Left ventricle myocardium superior (tissue), 1 donor: ENCODE results near the gene UBXN10. TPM values are rescaled to one million over a fixed set of nuclear protein-coding genes. Genes with fewer than 3 reads are reported as not detected.

Source experiments
- ATAC-seq: fragments of 200-7000 bp; cut with Tn5 transposase; one replicate; pipeline ENCODE4 v1.9.1; 2020; ENCODE audit warnings: mild to moderate bottlenecking, moderate library complexity
- DNase-seq: peaks from one replicate; pipeline ENCODE4 v3.0.0-alpha.2; 2020
- intact Hi-C: fragments of 100-400 bp; cut with micrococcal nuclease; formaldehyde crosslinking; loops from one replicate; pipeline ENCODE4 v1.11.0; 2022
- total RNA-seq: library from RNA; stranded (reverse); fragmentation: NEBNext Ultra II Directional; extraction: Animal tissue kit (Norgen Biotek cat#: 25700); gene quantifications from one replicate; pipeline ENCODE4 v1.2.1, GENCODE V29; 2021
- donor health status: DM: no; HTN: yes; CAD: no; lungs with severe emphysema.

The UBXN10 gene
- total RNA-seq, 1 donor from 2014 or later = 0.92 TPM

- DNase-seq (no peak), ATAC-seq (no peak)
- intact Hi-C loops = loop anchor here (5.0 kb wide), 1 partner anchor 53 kb away; no protein-coding TSS in a partner anchor
Observed at GRCh38 chr1:20150326-20150705, 35.6 kb upstream of the UBXN10 start.

DNA sequence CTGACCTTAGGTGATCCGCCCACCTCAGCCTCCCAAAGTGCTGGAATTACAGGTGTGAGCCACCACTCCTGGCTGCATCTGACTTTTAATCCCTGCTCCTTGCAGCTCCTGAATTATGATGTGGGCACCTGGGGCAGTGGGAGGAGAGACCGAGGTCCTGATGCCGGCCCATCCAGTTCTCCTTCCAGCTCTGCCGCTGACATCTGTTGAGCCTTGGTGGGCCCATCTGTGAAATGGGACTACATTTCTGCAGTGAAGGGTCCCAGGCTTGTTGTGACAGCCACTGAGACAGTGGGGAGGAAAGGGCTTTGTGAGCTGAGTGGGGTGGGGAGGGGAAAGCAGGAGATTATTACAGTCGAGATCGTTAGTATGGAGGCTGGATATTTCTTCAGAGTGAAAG lies 34.9 kb upstream of the UBXN10 start:
- no peak for DNase-seq
- intact Hi-C loops = loop anchor here (5.0 kb wide), 1 partner anchor 54 kb away; no protein-coding TSS in a partner anchor

GRCh38 chr1:20151906-20152598 lies 33.8 kb upstream of the UBXN10 start:
- ATAC-seq (peak; percentile 95), DNase-seq (peak; percentile 90)
- intact Hi-C loops = loop anchor here (5.0 kb wide), 1 partner anchor 55 kb away; no protein-coding TSS in a partner anchor

More for the DNA sequence above, 34.9 kb upstream of the UBXN10 start:
- ATAC-seq = no peak

GRCh38 chr1:20152599-20152930 lies 33.3 kb upstream of the UBXN10 start:
- DNase-seq (no peak), ATAC-seq (no peak)
- intact Hi-C loops = loop anchor here (5.0 kb wide), 1 partner anchor 55 kb away; no protein-coding TSS in a partner anchor

DNA sequence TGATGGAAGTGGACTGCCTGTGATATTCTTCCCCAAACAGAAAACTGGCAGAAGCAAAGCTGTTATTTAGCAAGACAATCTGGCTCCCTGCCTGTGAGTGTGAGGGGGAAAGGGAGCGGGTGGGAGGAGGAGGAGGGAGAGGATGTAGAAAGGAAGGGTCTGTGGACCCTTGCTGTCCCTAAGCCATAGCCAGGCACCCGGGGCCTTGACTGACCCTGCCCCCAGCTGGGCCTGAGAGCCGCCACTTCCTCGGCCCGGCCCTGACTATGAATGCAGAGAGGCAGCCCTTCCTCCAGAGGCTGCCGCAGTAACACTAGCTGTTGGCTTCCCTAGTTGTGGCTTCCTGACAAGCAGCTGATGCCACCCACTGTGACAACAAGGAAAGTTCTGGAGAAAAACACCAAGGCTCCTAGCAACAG lies 32.9 kb upstream of the UBXN10 start:
- peak; percentile 61 for ATAC-seq
- peak; percentile 48 for DNase-seq

DNA sequence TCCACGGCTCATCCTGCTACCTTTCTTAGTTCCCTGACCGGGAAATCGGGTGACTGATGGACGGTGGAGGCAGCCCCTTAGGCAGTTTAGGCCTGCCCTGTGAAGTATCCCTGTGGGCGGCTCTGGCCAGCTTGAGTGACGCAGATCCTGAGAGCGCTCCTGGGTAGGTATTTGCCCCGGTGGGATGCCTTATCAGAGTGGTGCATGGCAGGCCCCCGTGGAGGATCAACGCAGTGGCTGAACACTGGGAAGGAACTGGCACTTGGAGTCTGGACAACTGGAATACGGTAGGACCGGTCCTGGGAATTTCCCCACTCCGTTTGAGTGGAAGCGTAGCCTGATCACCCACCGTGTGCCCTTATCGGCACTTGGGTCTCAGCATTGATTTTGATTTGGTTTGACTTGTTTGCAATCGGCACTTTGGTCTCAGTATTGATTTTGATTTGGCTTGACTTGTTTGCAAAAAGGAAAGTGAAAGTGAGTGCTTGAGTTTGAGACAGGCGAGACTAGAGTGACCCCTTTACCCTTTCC lies 31.5 kb upstream of the UBXN10 start:
- DNase-seq (no peak), ATAC-seq (no peak)
- intact Hi-C loops = loop anchor here (5.0 kb wide), 1 partner anchor 57 kb away; no protein-coding TSS in a partner anchor

More for the DNA sequence above, 32.9 kb upstream of the UBXN10 start:
- intact Hi-C loops = loop anchor here (5.0 kb wide), 1 partner anchor 56 kb away; no protein-coding TSS in a partner anchor

- ATAC-seq = no peak
- intact Hi-C loops = loop anchor here (5.0 kb wide), 1 partner anchor 236 kb away; the partner anchor contains the start of gene PLA2G2E
- DNase-seq = no peak
Observed at GRCh38 chr1:20158358-20159070, 27.4 kb upstream of the UBXN10 start.

DNA sequence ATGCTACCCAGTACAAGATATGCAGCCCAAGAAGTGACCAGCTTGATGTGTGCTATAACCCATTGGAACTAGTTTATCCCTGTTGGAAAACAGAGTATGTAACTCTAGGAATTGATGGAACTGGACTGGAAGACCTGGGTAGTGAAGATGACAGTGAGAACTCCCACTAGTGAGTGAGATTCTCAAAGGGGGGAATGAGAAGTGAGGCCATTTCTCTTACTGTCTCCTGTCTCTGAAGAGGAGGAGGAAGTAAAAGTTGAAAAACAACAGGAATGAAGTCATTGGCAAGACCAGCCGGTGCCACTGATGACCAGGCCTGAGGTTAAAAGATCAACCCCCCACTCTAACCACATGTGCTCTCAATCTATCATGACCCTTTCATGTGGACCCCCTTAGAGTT lies 25.9 kb upstream of the UBXN10 start:
- ATAC-seq (no peak), DNase-seq (no peak)
- intact Hi-C loops = no loop called here

DNA sequence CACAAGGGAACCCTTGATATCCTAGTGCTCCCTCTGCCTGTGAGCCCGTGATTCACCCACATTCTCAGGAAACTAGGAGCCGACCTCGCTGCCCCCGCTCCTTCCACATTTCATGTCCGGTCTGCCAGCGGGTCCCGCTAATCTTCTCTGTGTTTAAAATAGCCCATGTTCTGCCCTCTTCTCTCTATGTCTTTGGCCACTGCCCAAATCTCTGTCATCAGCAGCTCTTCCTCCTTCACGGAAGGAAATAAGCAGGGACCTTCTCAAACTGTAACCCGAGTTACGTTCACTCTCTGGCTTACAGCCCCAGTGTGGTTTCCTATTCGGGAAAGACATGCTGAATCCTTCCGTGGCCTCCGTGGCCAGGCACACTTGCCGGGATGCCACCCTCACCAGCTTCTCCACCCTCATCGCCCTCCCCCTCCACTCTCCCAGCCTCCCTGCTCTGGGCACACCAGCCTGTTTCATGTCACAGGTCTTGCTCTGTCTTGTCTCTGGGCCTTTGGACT lies 21.1 kb upstream of the UBXN10 start:
- intact Hi-C loops = no loop called here
- ATAC-seq (peak; percentile 76), DNase-seq (peak; percentile 54)

DNA sequence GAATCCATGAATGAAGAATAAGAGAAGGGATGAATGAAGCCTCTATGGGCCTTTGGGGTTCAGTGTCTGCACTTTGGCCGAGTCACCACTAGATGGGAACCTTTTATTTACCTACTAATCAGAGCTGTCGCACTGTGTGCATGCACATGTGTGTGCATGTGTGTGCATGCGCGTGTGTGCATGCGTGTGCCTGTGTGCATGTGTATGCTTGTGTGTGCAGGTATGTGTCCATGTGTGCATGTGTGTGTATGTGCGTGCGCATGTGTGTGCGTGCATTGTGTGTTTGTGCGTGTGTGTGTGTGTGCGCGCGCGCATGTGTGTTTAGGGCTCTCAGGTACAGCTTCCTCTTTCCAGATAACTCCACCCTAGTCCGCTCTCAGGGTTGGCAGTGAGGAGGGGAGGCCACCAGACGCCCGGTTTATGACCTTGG lies 20.4 kb upstream of the UBXN10 start:
- intact Hi-C loops = no loop called here
- ATAC-seq = peak; percentile 17
- no peak for DNase-seq

GRCh38 chr1:20166051-20166450 lies 19.8 kb upstream of the UBXN10 start:
- DNase-seq (no peak), ATAC-seq (no peak)
- intact Hi-C loops = no loop called here

DNA sequence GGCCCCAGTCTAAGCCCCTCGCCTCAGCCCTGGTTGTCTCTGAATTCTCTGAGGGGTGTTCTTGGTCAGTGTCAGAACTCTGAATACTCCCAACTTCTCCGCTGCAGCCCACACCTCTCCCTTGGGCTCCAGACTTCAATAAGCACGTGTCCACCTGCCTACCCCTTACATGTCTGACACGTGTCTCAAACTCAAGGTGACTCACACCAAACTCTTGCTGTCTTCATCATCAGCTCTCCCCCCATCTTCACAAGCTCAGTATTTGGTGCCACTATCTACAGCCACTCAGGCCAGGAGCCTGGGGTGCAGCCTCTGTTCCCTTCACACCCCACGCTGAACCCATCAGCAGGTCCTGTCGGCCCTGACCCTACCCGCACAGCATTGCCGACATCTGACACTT lies 18.8 kb upstream of the UBXN10 start:
- DNase-seq (no peak), ATAC-seq (no peak)
- intact Hi-C loops = no loop called here

DNA sequence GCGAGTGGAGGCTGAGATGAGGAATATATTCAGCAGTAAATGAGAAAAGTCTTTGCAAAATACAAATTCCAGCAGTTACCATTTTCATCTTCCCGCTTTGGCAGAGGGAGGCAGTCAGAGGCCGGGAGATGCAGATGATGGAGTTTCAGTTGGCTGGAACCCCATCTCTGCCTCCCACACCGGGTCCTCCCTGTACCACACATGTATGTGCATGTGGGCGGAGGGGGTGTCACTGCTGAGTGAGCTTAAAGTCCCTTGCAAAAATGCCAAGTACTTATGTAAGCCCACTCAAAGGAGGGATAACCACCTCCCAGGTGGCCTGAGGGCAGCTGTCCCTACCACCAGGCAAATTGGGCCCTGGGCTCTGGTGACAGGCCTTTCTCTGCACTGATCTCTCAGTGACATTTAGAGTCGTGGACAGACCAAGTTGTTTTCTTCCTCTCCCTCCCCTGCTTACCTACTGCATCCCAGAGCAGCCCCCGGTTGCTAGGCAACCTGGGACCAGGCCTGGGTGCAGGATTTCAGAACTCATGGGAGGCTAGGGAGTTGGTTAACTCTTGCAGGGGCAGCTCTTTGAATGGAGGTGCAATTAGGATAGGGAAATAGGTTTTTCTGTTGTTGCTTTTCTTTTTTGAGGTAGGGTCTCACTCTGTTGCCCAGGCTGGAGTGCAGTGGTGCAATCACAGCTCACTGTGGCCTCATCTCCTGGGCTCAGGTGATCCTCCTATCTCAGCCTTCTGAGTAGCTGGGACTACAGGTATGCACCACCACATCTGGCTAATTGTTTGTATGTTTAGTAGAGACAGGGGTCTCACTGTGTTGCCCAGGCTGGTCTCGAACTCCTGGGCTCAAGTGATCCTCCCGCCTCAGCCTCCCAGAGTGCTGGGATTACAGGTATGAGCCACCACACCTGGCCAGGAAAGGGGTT lies 17.1 kb upstream of the UBXN10 start:
- intact Hi-C loops = no loop called here
- no peak for ATAC-seq
- no peak for DNase-seq

GRCh38 chr1:20169932-20170331 lies 16.0 kb upstream of the UBXN10 start:
- intact Hi-C loops = no loop called here
- DNase-seq (no peak), ATAC-seq (no peak)

- intact Hi-C loops = no loop called here
- ATAC-seq (no peak), DNase-seq (no peak)
Observed at GRCh38 chr1:20172033-20172590, 13.8 kb upstream of the UBXN10 start.

GRCh38 chr1:20174937-20175666 lies 10.8 kb upstream of the UBXN10 start:
- ATAC-seq (no peak), DNase-seq (no peak)
- intact Hi-C loops = no loop called here

DNA sequence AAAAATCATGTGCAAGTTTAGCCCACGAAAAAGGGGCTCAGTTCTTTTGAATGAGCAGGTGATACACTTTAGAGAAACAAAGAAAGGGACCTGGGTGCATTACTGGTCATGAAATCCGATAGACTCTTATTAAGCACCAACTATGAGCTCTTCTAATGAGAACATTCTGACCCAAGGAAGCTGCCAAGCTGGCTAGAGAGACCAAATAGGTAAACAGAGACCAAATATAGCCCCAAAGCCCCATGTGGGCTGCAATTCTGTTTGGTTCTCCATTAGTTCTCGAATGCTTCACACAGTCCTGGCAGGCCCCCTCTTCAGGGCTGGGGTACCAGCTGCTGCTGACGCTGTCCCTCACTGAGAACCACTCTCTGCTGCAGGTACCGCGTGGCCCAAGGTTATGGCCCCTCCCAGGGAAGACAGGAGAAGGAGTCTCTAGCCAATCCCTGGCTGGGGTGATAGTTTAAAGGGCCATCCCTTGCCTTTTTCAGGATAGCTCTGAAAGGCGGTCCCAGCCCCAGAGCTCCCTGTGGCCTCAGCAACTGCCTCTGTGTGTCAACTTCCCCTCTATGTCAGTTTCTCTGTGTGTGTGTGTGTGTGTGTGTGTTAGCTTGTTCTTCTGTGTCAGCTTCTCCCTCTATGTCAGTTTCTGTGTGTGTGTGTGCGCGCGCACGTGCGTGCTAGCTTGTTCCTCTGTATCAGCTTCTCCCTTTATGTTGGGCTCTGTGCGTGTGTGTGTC lies 7.1 kb upstream of the UBXN10 start:
- peak; percentile 36 for DNase-seq
- ATAC-seq = peak; percentile 15
- intact Hi-C loops = no loop called here
